SK-MEL-5 (cell line): ENCODE measurements around the gene PLAC1. TPM values are rescaled to one million over a fixed set of nuclear protein-coding genes. Genes with fewer than 3 reads are reported as not detected.

Source experiments
- DNase-seq: peaks from one replicate; pipeline ENCODE4 v3.0.0-alpha.2; 2016; ENCODE audit warnings: low read depth, low spot score
- in situ Hi-C: cut with HindIII; loops from 2 replicates; pipeline ENCODE4 v1.10.0; 2016; ENCODE audit warnings: low sequenced_read_pairs, high pct_unique_total_duplicates, low pct_unique_long_range_greater_than_20kb
- total RNA-seq: library from RNA; depleted of rRNA; stranded (reverse); fragments of >200 nt; shearing (Covaris generic); gene quantifications from 2 replicates; pipeline ENCODE4 v1.2.3, GENCODE V29; 2014

PLAC1 gene
- total RNA-seq, 1 experiment from 2014 or later: 1.7 TPM

GRCh38 chrX:134642386-134642785, 15.9 kb downstream of the PLAC1 start:
- in situ Hi-C loops: no loop called here
- DNase-seq: no peak

DNA sequence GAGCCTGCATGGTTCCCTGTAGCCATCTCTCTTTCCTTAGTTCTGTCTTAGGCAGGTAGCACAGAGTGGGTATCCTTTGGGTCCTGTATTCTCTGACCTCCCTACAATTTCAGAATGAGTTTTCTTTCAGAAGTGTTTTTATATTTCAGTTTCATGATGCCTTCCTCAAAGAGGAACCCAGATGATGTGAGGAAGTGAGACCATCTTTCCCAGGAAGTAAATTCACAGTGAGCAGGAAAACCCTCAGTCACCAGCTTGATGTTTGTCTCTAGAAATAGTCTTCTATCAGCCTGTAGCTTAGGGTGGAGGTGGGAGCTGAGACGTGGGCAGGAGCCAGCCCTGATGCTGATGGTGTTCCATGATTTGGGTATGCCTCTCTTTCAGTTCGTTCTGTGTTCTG, 16.9 kb downstream of the PLAC1 start:
- in situ Hi-C loops: no loop called here

GRCh38 chrX:134640914-134641313, 17.4 kb downstream of the PLAC1 start:
- no peak for DNase-seq
- in situ Hi-C loops: no loop called here

More for the DNA sequence above, 16.9 kb downstream of the PLAC1 start:
- DNase-seq: no peak

GRCh38 chrX:134636851-134637250, 21.4 kb downstream of the PLAC1 start:
- in situ Hi-C loops: no loop called here
- DNase-seq: no peak

GRCh38 chrX:134634691-134635090, 23.6 kb downstream of the PLAC1 start:
- in situ Hi-C loops: no loop called here
- no peak for DNase-seq

DNA sequence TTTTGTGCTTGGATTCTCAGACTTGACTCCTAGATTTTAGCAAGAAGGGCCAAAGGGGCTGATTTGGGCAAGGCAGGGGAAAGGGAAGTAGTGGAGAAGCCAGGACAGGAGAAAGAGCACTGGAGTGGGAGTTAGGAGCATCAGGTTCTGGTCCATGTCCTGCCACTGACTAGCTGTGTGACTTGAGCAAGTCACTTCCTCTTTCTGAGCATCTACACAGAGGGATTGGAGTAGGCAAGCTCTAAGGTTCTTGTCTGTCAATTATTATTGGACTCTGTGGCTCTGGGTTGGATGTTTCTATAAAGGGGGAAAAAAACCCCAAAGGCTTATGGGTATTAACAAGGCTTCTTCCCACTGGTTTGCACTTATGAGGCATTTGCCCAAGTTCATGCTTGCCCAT, 24.4 kb downstream of the PLAC1 start:
- DNase-seq: no peak
- in situ Hi-C loops: no loop called here

- no peak for DNase-seq
- in situ Hi-C loops: no loop called here
Measured at GRCh38 chrX:134633394-134633793, 24.9 kb downstream of the PLAC1 start.

GRCh38 chrX:134632355-134632754, 25.9 kb downstream of the PLAC1 start:
- in situ Hi-C loops: no loop called here
- no peak for DNase-seq

DNA sequence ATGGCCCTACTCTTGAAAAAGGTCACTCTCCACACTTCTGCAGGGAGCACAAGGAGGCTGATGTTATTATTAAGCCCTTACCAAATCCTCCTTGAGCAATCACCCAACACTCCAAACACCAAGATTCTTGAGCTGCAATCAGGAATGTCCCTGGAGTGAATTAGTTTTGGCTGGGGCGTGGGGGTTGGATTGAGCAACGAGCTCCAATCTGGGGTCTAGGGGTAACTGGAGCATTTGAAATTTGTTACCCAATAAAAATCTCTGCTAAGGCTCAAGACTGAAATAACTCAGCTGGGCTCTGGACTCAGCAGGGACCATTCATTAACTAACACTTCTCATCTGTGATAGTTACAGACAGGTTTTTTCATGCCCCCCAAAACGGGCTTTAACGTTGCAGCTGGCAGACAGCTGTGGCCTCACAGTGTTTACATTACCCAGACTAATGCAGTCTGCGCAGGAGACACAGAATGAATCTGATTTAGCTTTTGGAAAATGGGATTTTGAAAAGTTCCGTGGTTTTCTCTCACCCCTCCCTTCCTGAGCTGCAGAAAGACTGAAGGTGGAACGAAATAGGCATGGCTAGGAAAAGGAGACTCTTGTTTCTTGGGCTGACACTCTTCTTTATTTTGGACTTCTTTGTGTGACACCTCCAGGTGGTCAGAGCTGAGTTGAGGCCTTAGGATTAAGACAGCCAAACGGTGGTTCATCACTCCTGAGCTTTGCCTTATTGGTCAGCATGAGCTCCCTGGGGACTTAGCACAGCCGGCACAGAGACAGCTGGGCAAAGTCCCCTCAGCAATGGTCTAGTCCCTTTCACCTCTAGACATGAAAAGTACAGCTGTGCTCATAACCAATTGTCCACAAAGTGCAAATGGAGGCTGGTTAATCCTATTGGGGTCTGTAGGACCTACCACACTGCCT, 26.6 kb downstream of the PLAC1 start:
- no peak for DNase-seq
- in situ Hi-C loops: no loop called here

GRCh38 chrX:134628663-134629062, 29.6 kb downstream of the PLAC1 start:
- no peak for DNase-seq
- in situ Hi-C loops: no loop called here

- DNase-seq: no peak
- in situ Hi-C loops: no loop called here
Measured at GRCh38 chrX:134626434-134626833, 31.8 kb downstream of the PLAC1 start.

DNA sequence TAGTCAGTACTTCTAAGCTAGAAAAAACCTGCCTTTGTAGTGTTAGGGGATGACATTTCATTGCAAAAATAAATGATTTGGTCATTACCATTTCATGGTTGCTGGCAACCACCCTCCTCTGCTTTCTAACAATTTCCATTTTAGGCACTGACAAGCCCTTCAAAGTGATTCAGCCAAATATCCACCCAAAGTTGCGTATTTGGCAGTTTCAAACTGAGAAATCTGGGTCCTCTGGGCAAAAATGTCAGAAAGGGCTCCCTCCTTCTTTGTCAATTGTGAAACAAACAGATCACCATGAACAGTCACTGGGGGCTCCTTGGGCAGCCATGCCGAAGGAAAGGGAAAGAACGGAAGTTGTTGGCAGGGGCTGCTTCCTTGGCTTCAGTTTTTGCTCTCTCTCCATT, 33.0 kb downstream of the PLAC1 start:
- no peak for DNase-seq
- in situ Hi-C loops: no loop called here

DNA sequence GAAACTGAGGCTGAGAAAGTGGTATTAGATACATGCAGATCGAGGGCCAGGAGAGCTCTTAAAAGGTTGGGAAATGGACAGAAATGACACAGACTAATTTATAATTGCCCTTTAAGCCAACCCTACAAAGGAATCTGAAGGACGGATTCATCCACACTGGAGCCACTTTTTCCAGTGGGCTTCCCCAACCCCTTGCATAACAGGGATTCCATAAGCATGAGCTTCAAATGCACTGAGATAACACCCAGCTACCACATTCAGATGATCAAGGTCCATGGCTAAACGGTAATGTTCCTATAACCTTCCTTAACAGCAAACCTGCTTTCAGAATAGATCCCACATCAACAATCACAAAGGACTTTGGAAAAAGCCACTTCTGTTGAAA, 34.2 kb downstream of the PLAC1 start:
- in situ Hi-C loops: no loop called here
- no peak for DNase-seq

DNA sequence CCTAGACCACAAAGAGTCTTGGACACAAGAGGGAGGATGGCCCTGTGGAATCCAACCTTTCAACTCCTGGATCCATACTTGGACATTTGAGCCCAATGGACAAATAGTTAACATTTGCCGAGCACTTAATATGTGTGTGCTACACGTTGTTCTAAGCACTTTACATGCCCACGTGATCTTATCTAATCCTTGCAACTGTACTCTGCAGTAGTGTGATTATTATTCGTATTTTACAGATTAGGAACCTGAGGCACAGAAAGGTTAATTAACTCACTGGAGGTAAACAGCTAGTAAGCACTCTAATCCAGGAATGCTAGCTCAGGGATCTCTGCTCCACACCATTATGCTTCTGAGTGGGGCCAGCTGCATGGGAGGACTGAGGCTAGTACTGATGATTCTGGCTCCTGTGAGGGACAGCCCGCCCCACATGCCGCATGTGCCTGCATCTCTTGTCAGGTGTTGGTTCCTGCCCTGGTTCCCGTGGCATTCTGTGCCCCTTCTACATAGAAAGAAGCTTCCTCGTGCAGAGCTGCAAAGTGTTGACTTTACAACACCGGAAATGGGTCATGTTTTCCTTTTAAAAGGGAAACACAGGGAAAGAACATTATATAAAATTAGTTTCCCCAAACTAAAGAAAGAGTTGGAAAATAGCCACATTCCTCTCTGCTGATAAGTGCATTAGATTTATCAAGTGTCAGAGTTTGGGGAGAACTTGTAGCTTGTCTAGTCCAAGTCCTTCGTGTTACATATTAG, 34.8 kb downstream of the PLAC1 start:
- DNase-seq: no peak
- in situ Hi-C loops: no loop called here

DNA sequence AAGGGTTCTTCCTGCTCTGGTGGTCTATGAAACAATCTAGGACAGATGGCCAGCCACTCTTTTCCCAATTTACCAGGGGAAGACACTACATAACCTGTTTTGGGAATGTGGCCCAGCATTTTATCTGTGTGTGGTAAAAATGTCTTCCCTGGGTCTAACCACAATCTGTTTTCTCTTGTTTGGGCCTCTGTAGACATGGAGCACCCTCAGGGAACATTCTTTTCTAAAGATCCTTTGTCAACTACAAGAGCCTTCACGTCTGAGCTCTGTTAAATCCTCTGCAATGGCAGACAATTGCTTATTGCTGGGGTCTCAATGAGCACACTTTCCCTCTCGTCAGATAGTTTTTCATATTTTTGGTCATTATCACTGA, 35.5 kb downstream of the PLAC1 start:
- peak; percentile 76 for DNase-seq
- in situ Hi-C loops: no loop called here

GRCh38 chrX:134622056-134622812, 36.0 kb downstream of the PLAC1 start:
- DNase-seq: peak; percentile 24
- in situ Hi-C loops: no loop called here

DNA sequence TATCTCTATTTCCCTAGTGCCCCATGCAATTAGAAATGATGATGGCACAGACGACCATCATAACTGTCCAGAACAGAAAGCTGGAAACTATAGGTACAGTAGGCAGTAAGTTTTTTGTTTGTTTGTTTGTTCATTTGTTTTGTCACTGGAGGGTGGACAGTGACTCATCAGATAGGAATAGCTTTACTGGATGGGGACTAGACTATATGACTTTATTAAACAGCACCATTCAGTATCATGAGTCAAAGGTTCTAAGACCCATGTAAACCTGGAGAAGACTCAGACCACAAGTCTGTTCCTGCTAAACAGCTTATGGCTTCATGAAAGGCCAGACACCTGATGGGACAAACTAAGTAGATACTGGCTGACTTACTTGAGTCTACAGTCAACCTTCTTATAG, 38.4 kb downstream of the PLAC1 start:
- DNase-seq: no peak
- in situ Hi-C loops: no loop called here

DNA sequence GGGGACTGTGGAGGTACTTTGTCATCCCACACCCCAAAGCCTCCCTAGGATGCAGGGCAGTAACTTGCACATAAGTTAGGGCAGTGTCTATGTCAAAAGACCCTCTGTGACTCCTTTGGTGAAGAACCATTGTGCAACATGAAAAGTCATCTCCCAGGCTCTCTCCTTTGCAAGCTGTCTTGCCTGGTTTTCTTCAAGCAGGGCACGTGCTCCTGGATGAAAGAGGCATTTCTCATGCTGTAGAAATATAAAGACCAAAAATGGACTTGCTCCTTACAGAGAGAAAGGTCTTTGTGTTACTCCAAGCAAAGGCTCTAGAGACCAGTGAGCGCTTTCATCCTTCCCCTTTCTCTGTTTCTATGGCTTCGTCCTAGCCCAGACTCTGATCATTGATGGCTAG, 44.9 kb downstream of the PLAC1 start:
- in situ Hi-C loops: no loop called here
- DNase-seq: peak; percentile 12
